GM23338 (cell line): ENCODE results near the gene TRIM61. TPM values are rescaled to one million over a fixed set of nuclear protein-coding genes. Genes with fewer than 3 reads are reported as not detected.

Experiments used
- polyA plus RNA-seq: library from polyadenylated mRNA; unstranded; fragments of >200 nt; fragmentation: Nextera tagmentation; extraction: Ambion mirVana; gene quantifications from 2 replicates; pipeline ENCODE4 v1.2.1, GENCODE V29; 2016
- small RNA-seq: library from RNA; depleted of rRNA; stranded (forward); fragments of <200 nt; gene quantifications from one replicate; pipeline ENCODE3, GENCODE V24; 2014; ENCODE audit warnings: low replicate concordance
- total RNA-seq: library from RNA; depleted of rRNA; stranded (reverse); fragments of >200 nt; shearing (Covaris generic); gene quantifications from 2 replicates; pipeline ENCODE4 v1.2.3, GENCODE V29; 2014; rRNA removed

Gene TRIM61
- total and polyA plus RNA-seq, 2 experiments from 2014 or later = 0.38 TPM; not detected in 1

Small RNA genes within 50 kb of the gene (small RNA-seq; reads per million reads assigned to genes)
- gene AC106872.12 = not detected

Other genes with a start within 250 kb of the TRIM61 start
- gene SMIM31, start 223.5 kb downstream of the TRIM61 start, total RNA-seq = not detected in 2 replicates
- not detected in 2 replicates for gene SMIM31, start 223.5 kb downstream of the TRIM61 start, polyA plus RNA-seq
- gene APELA, start 100.5 kb downstream of the TRIM61 start, total RNA-seq = 153 and 213 TPM in 2 replicates
- 112 and 114 TPM in 2 replicates for gene APELA, start 100.5 kb downstream of the TRIM61 start, polyA plus RNA-seq
- gene TRIM60, start 54.3 kb upstream of the TRIM61 start, total RNA-seq = not detected in 2 replicates
- not detected in 2 replicates for gene TRIM60, start 54.3 kb upstream of the TRIM61 start, polyA plus RNA-seq
- gene TRIM75, start 76.2 kb upstream of the TRIM61 start, total RNA-seq = not detected in 2 replicates
- not detected in 2 replicates for gene TRIM75, start 76.2 kb upstream of the TRIM61 start, polyA plus RNA-seq
- gene TMEM192, start 135.2 kb upstream of the TRIM61 start, total RNA-seq = 9.8 and 10.8 TPM in 2 replicates
- gene TMEM192, start 135.2 kb upstream of the TRIM61 start, polyA plus RNA-seq = 6.9 TPM in 2 replicates
- 12.4 and 14.8 TPM in 2 replicates for gene KLHL2, start 229.9 kb upstream of the TRIM61 start, total RNA-seq
- 5.0 and 7.1 TPM in 2 replicates for gene KLHL2, start 229.9 kb upstream of the TRIM61 start, polyA plus RNA-seq